ENCODE data around the gene SPATA1. TPM values are rescaled to one million over a fixed set of nuclear protein-coding genes. Genes with fewer than 3 reads are reported as not detected.

SPATA1 gene
- total RNA-seq, 4 donors from 2014 or later: 1.7 TPM; not detected in 3

GRCh38 chr1:84488107-84488506, 18.1 kb upstream of the SPATA1 start:
- TF ChIP-seq POLR2A (IDR thresholded peaks at IDR 0.05) (no peak), POLR2AphosphoS5 (IDR thresholded peaks at IDR 0.05) (no peak), CTCF (IDR thresholded peaks at IDR 0.05) (no peak), EP300 (IDR thresholded peaks at IDR 0.05) (no peak)
- Histone ChIP-seq H3K4me1 (no peaks in the 10 kb centered on the region), H3K36me3 (peaks cover 65% of the 10 kb centered on the region), H3K27me3 (no peaks in the 10 kb centered on the region), H3K9me3 (no peaks in the 10 kb centered on the region), H3K4me3 (no peak overlapping the region), H3K27ac (no peak overlapping the region)
- no peak for DNase-seq (ENCODE audit: low spot score in 2 of 2)
- 74% methylated on average over 3 of the region's 3 CpGs for WGBS

- peaks cover 60% of the 10 kb centered on the region for H3K36me3 ChIP-seq
- WGBS: 100% methylated on average over 2 of the region's 2 CpGs
Observed at GRCh38 chr1:84489766-84490165, 16.4 kb upstream of the SPATA1 start.

GRCh38 chr1:84492726-84493125, 13.5 kb upstream of the SPATA1 start:
- H3K4me1 ChIP-seq: no peaks in the 10 kb centered on the region
- H3K9me3 ChIP-seq: no peaks in the 10 kb centered on the region
- no peak for DNase-seq (ENCODE audit: low spot score in 2 of 2)
- no peak for TF ChIP-seq CTCF (IDR thresholded peaks at IDR 0.05)
- H3K27ac ChIP-seq: no peak overlapping the region
- no peak overlapping the region for H3K4me3 ChIP-seq
- H3K27me3 ChIP-seq: no peaks in the 10 kb centered on the region
- H3K36me3 ChIP-seq: peaks cover 73% of the 10 kb centered on the region
- 71% methylated on average over 1 of the region's 1 CpG for WGBS

More at GRCh38 chr1:84489766-84490165, 16.4 kb upstream of the SPATA1 start:
- TF ChIP-seq EP300 (IDR thresholded peaks at IDR 0.05) (no peak), POLR2A (IDR thresholded peaks at IDR 0.05) (no peak), POLR2AphosphoS5 (IDR thresholded peaks at IDR 0.05) (no peak), CTCF (IDR thresholded peaks at IDR 0.05) (no peak)
- H3K27me3 ChIP-seq: no peaks in the 10 kb centered on the region
- no peak for DNase-seq (ENCODE audit: low spot score in 2 of 2)
- H3K9me3 ChIP-seq: no peaks in the 10 kb centered on the region
- H3K4me3 ChIP-seq: no peak overlapping the region
- H3K27ac ChIP-seq: no peak overlapping the region
- no peaks in the 10 kb centered on the region for H3K4me1 ChIP-seq

GRCh38 chr1:84493747-84494146, 12.4 kb upstream of the SPATA1 start:
- no peak for TF ChIP-seq POLR2AphosphoS5 (IDR thresholded peaks at IDR 0.05)
- TF ChIP-seq CTCF (IDR thresholded peaks at IDR 0.05): no peak
- TF ChIP-seq POLR2A (IDR thresholded peaks at IDR 0.05): no peak
- no peak for TF ChIP-seq EP300 (IDR thresholded peaks at IDR 0.05)
- H3K4me1 ChIP-seq: no peaks in the 10 kb centered on the region
- no peaks in the 10 kb centered on the region for H3K27me3 ChIP-seq
- WGBS: 62% methylated on average over 1 of the region's 1 CpG
- no peaks in the 10 kb centered on the region for H3K9me3 ChIP-seq
- H3K27ac ChIP-seq: no peak overlapping the region
- H3K36me3 ChIP-seq: peaks cover 83% of the 10 kb centered on the region
- H3K4me3 ChIP-seq: no peak overlapping the region
- DNase-seq (ENCODE audit: low spot score in 2 of 2): no peak

GRCh38 chr1:84496498-84496897, 9.7 kb upstream of the SPATA1 start:
- H3K36me3 ChIP-seq: peaks cover 75% of the 10 kb centered on the region
- H3K4me1 ChIP-seq: peaks cover 17% of the 10 kb centered on the region
- no peak for DNase-seq (ENCODE audit: low spot score in 2 of 2)
- no peak overlapping the region for H3K4me3 ChIP-seq
- H3K27ac ChIP-seq: no peak overlapping the region
- no peaks in the 10 kb centered on the region for H3K27me3 ChIP-seq
- no peak for TF ChIP-seq POLR2AphosphoS5 (IDR thresholded peaks at IDR 0.05)
- no peak for TF ChIP-seq POLR2A (IDR thresholded peaks at IDR 0.05)
- no peaks in the 10 kb centered on the region for H3K9me3 ChIP-seq
- WGBS: 90% methylated on average over 3 of the region's 3 CpGs

- Histone ChIP-seq H3K27ac (no peak overlapping the region), H3K9me3 (no peaks in the 10 kb centered on the region), H3K27me3 (no peaks in the 10 kb centered on the region), H3K4me3 (no peak overlapping the region), H3K4me1 (peaks cover 24% of the 10 kb centered on the region), H3K36me3 (peaks cover 63% of the 10 kb centered on the region)
- 41% methylated on average over 2 of the region's 2 CpGs for WGBS
- DNase-seq (ENCODE audit: low spot score in 2 of 2): no peak
- no peak for TF ChIP-seq EP300 (IDR thresholded peaks at IDR 0.05)
- TF ChIP-seq POLR2AphosphoS5 (IDR thresholded peaks at IDR 0.05): no peak
- no peak for TF ChIP-seq POLR2A (IDR thresholded peaks at IDR 0.05)
- TF ChIP-seq CTCF (IDR thresholded peaks at IDR 0.05): no peak
Observed at GRCh38 chr1:84497631-84498275, 8.4 kb upstream of the SPATA1 start.
